SK-N-SH (cell line): Measurements from ENCODE around the gene PLCH1. TPM values are rescaled to one million over a fixed set of nuclear protein-coding genes. Genes with fewer than 3 reads are reported as not detected.

Experiments used
- CTCF ChIA-PET: fragments of 300-600, 350-600 bp; formaldehyde crosslinking; extraction: SDS; loops from one replicate; lab custom pipeline; 2021; lab: Yijun Ruan, JAX
- POLR2A ChIA-PET: fragments of 350-600 bp; sonication (Branson Sonifier 250); formaldehyde crosslinking; extraction: SDS; loops from one replicate; lab custom pipeline; 2020; ENCODE audit warnings: antibody characterized with exemption, inconsistent platforms; lab: Yijun Ruan, JAX
- DNase-seq: peaks from one replicate; pipeline ENCODE4 v3.0.0; 2012
- H2AFZ ChIP-seq: fragments of 200-600 bp; sonication (generic); 2 replicates; pipeline ENCODE4 v1.8.1; 2016; ENCODE audit warnings: antibody characterized with exemption, mild to moderate bottlenecking, low read depth
- H3F3A ChIP-seq: fragments of 200-600 bp; sonication (generic); replicated peaks from 2 replicates; pipeline ENCODE3; 2016; ENCODE audit warnings: antibody characterized with exemption, mild to moderate bottlenecking; ENCODE audit not compliant: insufficient read depth
- H3K27ac ChIP-seq, 2 experiments: fragments of 200-500 bp in 1 of 2; fragments of 200-600 bp in 1 of 2; sonication (Bioruptor generic) in 1 of 2; sonication (generic), shearing (Covaris generic) in 1 of 2; 2 replicates each; pipeline versions ENCODE4 v1.5.1 to v1.6.1; 2014 to 2016; ENCODE audit warnings: low read depth in 2 of 2, inconsistent platforms in 1 of 2, low read length in 1 of 2, mild to moderate bottlenecking in 1 of 2, mixed read lengths in 1 of 2
- H3K27me3 ChIP-seq: fragments of 200-600 bp; sonication (generic), shearing (Covaris generic); 2 replicates; pipeline ENCODE4 v1.6.1; 2016; ENCODE audit warnings: mixed run types; ENCODE audit not compliant: insufficient read depth
- H3K36me3 ChIP-seq, 2 experiments: fragments of 200-500 bp in 1 of 2; fragments of 200-600 bp in 1 of 2; sonication (Bioruptor generic) in 1 of 2; sonication (generic) in 1 of 2; replicated peaks in 1 of 2; 2 replicates each; pipeline versions ENCODE3 to v1.5.1; 2014 to 2016; ENCODE audit warnings: low read length in 1 of 2, mild to moderate bottlenecking in 1 of 2; ENCODE audit not compliant: insufficient read depth in 2 of 2, control insufficient read depth in 1 of 2
- H3K4me1 ChIP-seq, 2 experiments: fragments of 200-500 bp in 1 of 2; fragments of 200-600 bp in 1 of 2; sonication (Bioruptor generic) in 1 of 2; sonication (generic), shearing (Covaris generic) in 1 of 2; 2 replicates each; pipeline versions ENCODE4 v1.5.1 to v1.6.1; 2014 to 2016; ENCODE audit warnings: low read depth in 1 of 2, low read length in 1 of 2, mixed run types in 1 of 2; ENCODE audit not compliant: insufficient read depth in 2 of 2, control insufficient read depth in 1 of 2
- H3K4me2 ChIP-seq: fragments of 200-600 bp; sonication (generic), shearing (Covaris generic); 2 replicates; pipeline ENCODE4 v1.6.1; 2017; ENCODE audit warnings: mixed run types
- H3K4me3 ChIP-seq, 2 experiments: fragments of 200-500 bp in 1 of 2; fragments of 200-600 bp in 1 of 2; sonication (Bioruptor generic) in 1 of 2; sonication (generic), shearing (Covaris generic) in 1 of 2; 2 replicates each; pipeline versions ENCODE4 v1.5.1 to v1.8.1; 2014 to 2016; ENCODE audit warnings: low read depth in 2 of 2, inconsistent platforms in 1 of 2, low read length in 1 of 2, mild to moderate bottlenecking in 1 of 2, mixed read lengths in 1 of 2, moderate library complexity in 1 of 2
- H3K79me2 ChIP-seq: fragments of 200-600 bp; sonication (generic); 2 replicates; pipeline ENCODE4 v1.8.1; 2017; ENCODE audit warnings: mild to moderate bottlenecking; ENCODE audit not compliant: insufficient read depth
- H3K9ac ChIP-seq: fragments of 200-600 bp; sonication (generic); 2 replicates; pipeline ENCODE4 v1.6.1; 2017; ENCODE audit warnings: mixed run types
- H3K9me2 ChIP-seq: fragments of 200-600 bp; sonication (generic); 2 replicates; pipeline ENCODE4 v1.6.1; 2017; ENCODE audit warnings: mixed run types
- H3K9me3 ChIP-seq: fragments of 200-600 bp; sonication (generic); 2 replicates; pipeline ENCODE4 v1.6.1; 2017; ENCODE audit warnings: mixed run types, mild to moderate bottlenecking, moderate library complexity
- H4K20me1 ChIP-seq: fragments of 200-600 bp; sonication (generic); 2 replicates; pipeline ENCODE4 v1.6.1; 2017; ENCODE audit warnings: mild to moderate bottlenecking, mixed run types; ENCODE audit not compliant: insufficient read depth
- ELF1 ChIP-seq: IDR thresholded peaks from 2 replicates; pipeline ENCODE4 v1.4.0; 2012
- EP300 ChIP-seq, 2 experiments: IDR thresholded peaks; 2 replicates each; pipeline versions ENCODE4 v1.4.0 to v1.6.1; 2012; ENCODE audit warnings: borderline replicate concordance in 1 of 2, low read depth in 1 of 2, low read length in 1 of 2
- FOSL2 ChIP-seq: IDR thresholded peaks from 2 replicates; pipeline ENCODE4 v1.4.0; 2012; ENCODE audit warnings: low read depth, mild to moderate bottlenecking, moderate library complexity, borderline replicate concordance
- FOXJ3 ChIP-seq: sonication (generic); formaldehyde crosslinking; IDR thresholded peaks from 2 replicates; pipeline ENCODE4 v1.5.1; 2020; ENCODE audit warnings: mild to moderate bottlenecking, missing genetic modification reagents
- JUND ChIP-seq: IDR thresholded peaks from 2 replicates; pipeline ENCODE4 v1.4.0; 2012
- MXI1 ChIP-seq: IDR thresholded peaks from 2 replicates; pipeline ENCODE4 v1.6.1; 2012; ENCODE audit warnings: mild to moderate bottlenecking, low read depth, low read length, improper control_type of control experiment
- POLR2AphosphoS5 ChIP-seq: IDR thresholded peaks from 2 replicates; pipeline ENCODE4 v1.6.1; 2012; ENCODE audit warnings: low read depth, low read length
- RCOR1 ChIP-seq: fragments of 150-350 bp; IDR thresholded peaks from 2 replicates; pipeline ENCODE4 v1.6.1; 2017; ENCODE audit warnings: antibody characterized with exemption, low read length
- RFX5 ChIP-seq: IDR thresholded peaks from 2 replicates; pipeline ENCODE4 v1.6.1; 2012; ENCODE audit warnings: mild to moderate bottlenecking, improper control_type of control experiment, low read length
- RXRA ChIP-seq: IDR thresholded peaks from 2 replicates; pipeline ENCODE4 v1.4.0; 2012; ENCODE audit warnings: low read depth, mild to moderate bottlenecking, borderline replicate concordance
- SIN3A ChIP-seq: IDR thresholded peaks from 2 replicates; pipeline ENCODE4 v1.6.1; 2012; ENCODE audit warnings: low read depth, mild to moderate bottlenecking, low read length, moderate library complexity, borderline replicate concordance
- SMC3 ChIP-seq: IDR thresholded peaks from 2 replicates; pipeline ENCODE4 v1.6.1; 2012; ENCODE audit warnings: low read depth, low read length, improper control_type of control experiment
- TAF1 ChIP-seq: IDR thresholded peaks from 2 replicates; pipeline ENCODE4 v1.6.1; 2012; ENCODE audit warnings: low read depth, mild to moderate bottlenecking, low read length, moderate library complexity, borderline replicate concordance
- TEAD4 ChIP-seq: IDR thresholded peaks from 2 replicates; pipeline ENCODE4 v1.4.0; 2012; ENCODE audit warnings: mild to moderate bottlenecking, borderline replicate concordance; ENCODE audit not compliant: insufficient read depth
- YY1 ChIP-seq: IDR thresholded peaks from 2 replicates; pipeline ENCODE4 v1.4.0; 2012; ENCODE audit warnings: low read depth, mild to moderate bottlenecking
- WGBS: methylation state at CpG from one replicate; pipeline ENCODE4 v1.1.6; 2017; ENCODE audit warnings: low lambda C conversion rate; 5-methylcytosine and 5-hydroxymethylcytosine counted together
- polyA plus RNA-seq, 3 experiments: library from polyadenylated mRNA; depleted of rRNA; stranded (reverse); fragments of >200 nt; gene quantifications; 2 replicates each; pipeline ENCODE4 v1.2.3, GENCODE V29; 2012
- TF ChIP-seq, protein P1 (sequence below): fragments of 150-350 bp; IDR thresholded peaks from 2 replicates; pipeline ENCODE4 v1.6.1; 2016; ENCODE audit warnings: mild to moderate bottlenecking, low read depth, low read length
- TF ChIP-seq, protein P2 (sequence below): IDR thresholded peaks from 2 replicates; pipeline ENCODE4; 2012
- TF ChIP-seq, protein P3 (sequence below): IDR thresholded peaks from 2 replicates; pipeline ENCODE4 v1.4.0; 2012; ENCODE audit warnings: low read depth, borderline replicate concordance
- TF ChIP-seq, protein P4 (sequence below): IDR thresholded peaks from 2 replicates; pipeline ENCODE4 v1.4.0; 2012; ENCODE audit warnings: low read depth, borderline replicate concordance
- TF ChIP-seq, protein P5 (sequence below): IDR thresholded peaks from 2 replicates; pipeline ENCODE4 v1.4.0; 2012; ENCODE audit warnings: low read depth

The PLCH1 gene
- polyA plus RNA-seq, 1 of the 3 experiments (the other 2 are of a cell fraction) = 0.26 TPM

DNA sequence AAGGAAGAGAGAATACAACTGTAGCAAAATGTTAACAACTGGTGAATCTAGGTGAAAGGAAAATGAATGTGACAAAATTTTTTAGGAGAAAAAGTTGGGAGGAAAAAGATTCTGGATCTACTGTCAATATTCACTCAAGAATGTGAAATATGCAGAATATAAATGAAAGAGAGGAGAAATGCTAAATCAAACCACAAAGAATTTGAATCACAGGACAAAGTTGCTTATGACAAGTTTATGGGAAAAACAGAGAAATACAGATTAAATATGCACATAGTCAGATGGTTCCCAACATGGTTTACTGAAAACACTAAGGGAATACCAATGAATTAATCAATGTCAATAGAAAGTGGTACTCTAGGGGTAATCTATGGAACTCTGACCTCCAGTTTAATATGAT is 33.6 kb upstream of the PLCH1 start (continued):
- TF ChIP-seq, protein P1, sequence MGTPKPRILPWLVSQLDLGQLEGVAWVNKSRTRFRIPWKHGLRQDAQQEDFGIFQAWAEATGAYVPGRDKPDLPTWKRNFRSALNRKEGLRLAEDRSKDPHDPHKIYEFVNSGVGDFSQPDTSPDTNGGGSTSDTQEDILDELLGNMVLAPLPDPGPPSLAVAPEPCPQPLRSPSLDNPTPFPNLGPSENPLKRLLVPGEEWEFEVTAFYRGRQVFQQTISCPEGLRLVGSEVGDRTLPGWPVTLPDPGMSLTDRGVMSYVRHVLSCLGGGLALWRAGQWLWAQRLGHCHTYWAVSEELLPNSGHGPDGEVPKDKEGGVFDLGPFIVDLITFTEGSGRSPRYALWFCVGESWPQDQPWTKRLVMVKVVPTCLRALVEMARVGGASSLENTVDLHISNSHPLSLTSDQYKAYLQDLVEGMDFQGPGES = no peak
- TF ChIP-seq, protein P2, sequence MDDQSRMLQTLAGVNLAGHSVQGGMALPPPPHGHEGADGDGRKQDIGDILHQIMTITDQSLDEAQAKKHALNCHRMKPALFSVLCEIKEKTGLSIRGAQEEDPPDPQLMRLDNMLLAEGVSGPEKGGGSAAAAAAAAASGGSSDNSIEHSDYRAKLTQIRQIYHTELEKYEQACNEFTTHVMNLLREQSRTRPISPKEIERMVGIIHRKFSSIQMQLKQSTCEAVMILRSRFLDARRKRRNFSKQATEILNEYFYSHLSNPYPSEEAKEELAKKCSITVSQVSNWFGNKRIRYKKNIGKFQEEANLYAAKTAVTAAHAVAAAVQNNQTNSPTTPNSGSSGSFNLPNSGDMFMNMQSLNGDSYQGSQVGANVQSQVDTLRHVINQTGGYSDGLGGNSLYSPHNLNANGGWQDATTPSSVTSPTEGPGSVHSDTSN = no peak
- TF ChIP-seq TEAD4 = no peak
- no peak for TF ChIP-seq RFX5
- no peak for TF ChIP-seq SIN3A

DNA sequence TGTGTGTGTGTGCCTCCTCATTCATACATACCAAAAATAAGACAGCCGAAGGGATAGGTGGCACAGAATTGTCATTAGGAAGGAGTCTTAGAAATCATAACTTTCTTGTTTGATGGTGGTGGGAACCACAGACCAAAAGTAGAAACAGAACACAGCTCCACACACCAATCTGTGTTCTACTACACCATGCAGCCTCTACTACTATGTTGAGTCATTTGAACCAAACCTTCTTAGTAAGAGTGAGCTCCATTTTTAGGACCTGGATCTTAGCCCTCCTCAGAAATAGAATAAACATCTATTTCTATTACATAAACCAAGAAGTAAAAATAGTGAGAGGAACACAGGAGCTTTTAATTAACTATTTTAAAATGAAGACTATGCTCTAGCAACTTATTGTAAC is 27.9 kb upstream of the PLCH1 start:
- H3K79me2 ChIP-seq = no peaks in the 10 kb centered on the region
- H4K20me1 ChIP-seq = no peaks in the 10 kb centered on the region
- H3K4me1 ChIP-seq = no peaks in the 10 kb centered on the region
- H3K4me2 ChIP-seq = no peak overlapping the region
- H3K27me3 ChIP-seq = no peaks in the 10 kb centered on the region
- H3F3A ChIP-seq = no peaks in the 10 kb centered on the region
- H3K9me3 ChIP-seq = no peaks in the 10 kb centered on the region
- H3K9ac ChIP-seq = no peak overlapping the region
- H3K4me3 ChIP-seq = no peak overlapping the region
- TF ChIP-seq, protein P2 = no peak
- TF ChIP-seq YY1 = no peak
- TF ChIP-seq, protein P3, sequence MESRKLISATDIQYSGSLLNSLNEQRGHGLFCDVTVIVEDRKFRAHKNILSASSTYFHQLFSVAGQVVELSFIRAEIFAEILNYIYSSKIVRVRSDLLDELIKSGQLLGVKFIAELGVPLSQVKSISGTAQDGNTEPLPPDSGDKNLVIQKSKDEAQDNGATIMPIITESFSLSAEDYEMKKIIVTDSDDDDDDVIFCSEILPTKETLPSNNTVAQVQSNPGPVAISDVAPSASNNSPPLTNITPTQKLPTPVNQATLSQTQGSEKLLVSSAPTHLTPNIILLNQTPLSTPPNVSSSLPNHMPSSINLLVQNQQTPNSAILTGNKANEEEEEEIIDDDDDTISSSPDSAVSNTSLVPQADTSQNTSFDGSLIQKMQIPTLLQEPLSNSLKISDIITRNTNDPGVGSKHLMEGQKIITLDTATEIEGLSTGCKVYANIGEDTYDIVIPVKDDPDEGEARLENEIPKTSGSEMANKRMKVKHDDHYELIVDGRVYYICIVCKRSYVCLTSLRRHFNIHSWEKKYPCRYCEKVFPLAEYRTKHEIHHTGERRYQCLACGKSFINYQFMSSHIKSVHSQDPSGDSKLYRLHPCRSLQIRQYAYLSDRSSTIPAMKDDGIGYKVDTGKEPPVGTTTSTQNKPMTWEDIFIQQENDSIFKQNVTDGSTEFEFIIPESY = no peak
- no peak for TF ChIP-seq FOXJ3 (CRISPR knock-in tag)
- no peak for TF ChIP-seq TAF1
- TF ChIP-seq JUND = no peak
- TF ChIP-seq, protein P4, sequence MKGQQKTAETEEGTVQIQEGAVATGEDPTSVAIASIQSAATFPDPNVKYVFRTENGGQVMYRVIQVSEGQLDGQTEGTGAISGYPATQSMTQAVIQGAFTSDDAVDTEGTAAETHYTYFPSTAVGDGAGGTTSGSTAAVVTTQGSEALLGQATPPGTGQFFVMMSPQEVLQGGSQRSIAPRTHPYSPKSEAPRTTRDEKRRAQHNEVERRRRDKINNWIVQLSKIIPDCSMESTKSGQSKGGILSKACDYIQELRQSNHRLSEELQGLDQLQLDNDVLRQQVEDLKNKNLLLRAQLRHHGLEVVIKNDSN = no peak
- no peak for TF ChIP-seq SMC3
- no peak for TF ChIP-seq FOSL2
- TF ChIP-seq TEAD4 = no peak
- no peak for TF ChIP-seq RXRA
- no peak for TF ChIP-seq EP300 (IDR thresholded peaks at IDR 0.05; ENCODE audit: borderline replicate concordance in 1 of 2, low read depth in 1 of 2, low read length in 1 of 2)
- TF ChIP-seq, protein P5, sequence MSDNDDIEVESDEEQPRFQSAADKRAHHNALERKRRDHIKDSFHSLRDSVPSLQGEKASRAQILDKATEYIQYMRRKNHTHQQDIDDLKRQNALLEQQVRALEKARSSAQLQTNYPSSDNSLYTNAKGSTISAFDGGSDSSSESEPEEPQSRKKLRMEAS = no peak
- no peak for TF ChIP-seq ELF1
- TF ChIP-seq MXI1 = no peak
- TF ChIP-seq RCOR1 = no peak
- no peak for TF ChIP-seq POLR2AphosphoS5
- TF ChIP-seq, all 33 proteins: peak for 0
- WGBS = 100% methylated on average over 1 of the region's 1 CpG
- no peaks in the 10 kb centered on the region for H3K9me2 ChIP-seq
- H3K36me3 ChIP-seq = peaks cover 2 to 8% of the 10 kb centered on the region in 2 experiments
- CTCF ChIA-PET = interaction anchor here (1.3 to 1.9 kb wide), 2 partner anchors 21 to 33 kb away, joined by 4 to 5 read pairs; partner anchors contain the start of gene C3orf33
- no peak for DNase-seq
- POLR2A ChIA-PET = no interaction called here
- no peak overlapping the region for H3K27ac ChIP-seq
- no peak overlapping the region for H2AFZ ChIP-seq
